ENCODE results near the gene DUS2.
"Not testable (repeated sequence)": the region's sequence is repeated elsewhere in the genome, so short reads cannot be mapped to it uniquely, and the experiment has no call there.

Gene DUS2

DNA sequence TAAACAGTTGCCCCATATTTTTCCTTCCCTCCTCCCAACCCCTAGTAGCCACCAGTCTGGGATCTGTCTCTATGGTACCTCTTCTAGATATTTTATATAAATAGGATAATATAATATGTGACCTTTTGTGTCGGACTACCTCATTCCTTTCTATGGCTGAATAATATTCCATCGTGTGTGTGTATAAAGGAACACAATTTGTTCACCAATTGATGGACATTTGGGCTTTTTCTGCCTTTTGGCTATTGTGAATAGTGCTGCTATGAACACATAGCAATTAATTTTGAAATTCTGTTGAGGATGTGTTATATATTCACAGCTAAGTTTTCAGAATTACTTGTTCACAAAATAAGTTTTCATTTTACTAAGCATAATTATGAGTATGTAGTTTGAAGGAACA is 64.6 kb downstream of the DUS2 start:
- in situ Hi-C loops (cut with HindIII; ENCODE audit: low sequenced_read_pairs): no loop called here

- in situ Hi-C loops (cut with HindIII; ENCODE audit: low sequenced_read_pairs): no loop called here
Observed at GRCh38 chr16:68088130-68088972, 65.3 kb downstream of the DUS2 start.

DNA sequence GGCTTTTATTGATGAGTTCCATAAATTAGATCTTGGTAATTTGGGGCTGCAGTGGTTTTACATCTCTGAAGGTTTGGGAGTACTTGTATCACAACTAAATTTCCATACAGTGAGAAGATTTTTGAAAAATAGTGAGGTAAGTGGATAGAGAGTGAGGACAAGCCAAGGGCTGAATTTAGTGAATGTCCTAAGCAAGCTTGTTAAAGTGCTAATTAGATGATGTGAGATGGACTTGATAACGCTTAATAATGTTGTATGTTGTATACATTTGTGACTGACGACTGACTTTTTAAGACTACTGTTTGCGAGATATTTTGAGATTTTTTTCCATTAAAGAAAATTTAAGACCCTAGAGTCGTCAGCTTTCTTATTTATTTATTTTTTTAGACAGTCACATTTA is 66.0 kb downstream of the DUS2 start:
- in situ Hi-C loops (cut with HindIII; ENCODE audit: low sequenced_read_pairs): no loop called here

GRCh38 chr16:68090130-68090529 is 67.0 kb downstream of the DUS2 start:
- in situ Hi-C loops (cut with HindIII; ENCODE audit: low sequenced_read_pairs): no loop called here

- in situ Hi-C loops (cut with HindIII; ENCODE audit: low sequenced_read_pairs): no loop called here
Observed at GRCh38 chr16:68090533-68090932, 67.4 kb downstream of the DUS2 start.

- in situ Hi-C loops (cut with HindIII; ENCODE audit: low sequenced_read_pairs): no loop called here
Observed at GRCh38 chr16:68091380-68092261, 68.5 kb downstream of the DUS2 start.

DNA sequence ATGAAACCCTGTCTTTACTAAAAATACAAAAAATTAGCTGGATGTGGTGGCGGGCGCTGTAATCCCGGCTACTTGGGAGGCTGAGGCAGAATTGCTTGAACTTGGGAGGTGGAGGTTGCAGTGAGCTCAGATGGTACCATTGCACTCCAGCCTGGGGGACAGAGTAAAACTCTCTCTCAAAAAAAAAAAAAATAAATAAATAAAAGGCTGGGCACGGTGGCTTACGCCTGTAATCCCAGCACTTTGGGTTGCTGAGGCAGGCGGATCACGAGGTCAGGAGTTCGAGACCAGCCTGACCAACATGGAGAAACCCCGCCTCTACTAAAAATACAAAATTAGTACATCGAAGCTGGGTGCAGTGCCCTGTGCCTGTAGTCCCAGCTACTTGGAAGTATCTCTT is 69.2 kb downstream of the DUS2 start:
- in situ Hi-C loops (cut with HindIII; ENCODE audit: low sequenced_read_pairs): not testable (repeated sequence)

- in situ Hi-C loops (cut with HindIII; ENCODE audit: low sequenced_read_pairs): no loop called here
Observed at GRCh38 chr16:68093816-68094613, 70.9 kb downstream of the DUS2 start.

- in situ Hi-C loops (cut with HindIII; ENCODE audit: low sequenced_read_pairs): no loop called here
Observed at GRCh38 chr16:68094614-68094934, 71.5 kb downstream of the DUS2 start.

DNA sequence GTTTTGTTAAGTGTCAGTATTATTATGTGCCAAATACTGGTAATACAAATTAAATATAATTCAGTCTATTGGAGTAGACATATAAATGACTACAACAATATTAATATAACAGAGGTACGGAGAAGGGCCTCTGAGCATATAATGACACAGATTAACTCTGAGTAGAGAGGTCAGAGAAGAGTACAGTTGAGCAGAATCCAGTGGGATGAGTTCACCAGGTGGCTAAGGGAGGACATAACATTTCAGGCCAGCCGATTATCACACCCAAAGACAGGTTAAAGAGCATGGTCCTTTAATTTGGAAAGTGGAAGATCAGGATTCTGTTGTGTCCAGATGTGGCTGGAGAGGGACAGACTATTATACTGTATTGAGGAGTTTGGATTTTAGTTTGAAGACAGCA is 73.4 kb downstream of the DUS2 start:
- in situ Hi-C loops (cut with HindIII; ENCODE audit: low sequenced_read_pairs): no loop called here

DNA sequence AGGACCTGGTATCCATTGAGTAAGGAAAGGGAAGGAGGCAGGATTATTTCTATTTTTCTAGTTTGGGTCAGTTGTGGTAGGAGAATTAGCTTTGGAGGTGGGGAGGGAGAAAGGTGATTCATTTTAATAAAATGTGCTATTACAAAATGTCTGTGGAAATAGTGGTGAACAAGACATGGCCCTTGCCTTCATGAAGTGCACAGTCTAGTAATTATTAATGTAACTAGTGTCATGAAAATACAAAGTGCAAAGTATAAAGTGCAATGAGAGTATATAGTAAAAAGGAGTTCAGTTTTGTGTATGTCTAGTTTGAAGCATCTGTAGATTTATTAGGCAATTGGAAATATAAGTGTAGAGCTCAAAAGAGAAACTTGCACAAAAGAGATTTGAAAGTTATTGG is 74.0 kb downstream of the DUS2 start:
- in situ Hi-C loops (cut with HindIII; ENCODE audit: low sequenced_read_pairs): no loop called here

DNA sequence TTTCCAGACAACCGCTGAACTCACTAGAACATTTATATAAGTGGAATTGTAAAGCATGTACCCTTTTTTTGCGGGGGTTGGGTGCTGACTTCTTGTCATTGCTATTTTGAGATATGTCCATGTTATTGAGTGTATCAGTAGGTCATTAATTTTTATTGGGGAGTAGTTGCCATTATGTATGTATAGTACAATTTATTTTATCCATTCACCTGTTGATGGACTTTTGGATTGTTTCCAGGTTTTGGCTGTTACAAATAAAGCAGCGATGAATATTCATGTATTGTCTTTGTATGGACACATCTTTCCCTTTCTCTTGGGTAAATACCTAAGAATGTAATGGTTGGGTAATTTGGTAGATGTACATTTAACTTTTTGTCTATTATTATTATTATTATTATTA is 74.8 kb downstream of the DUS2 start:
- in situ Hi-C loops (cut with HindIII; ENCODE audit: low sequenced_read_pairs): no loop called here

DNA sequence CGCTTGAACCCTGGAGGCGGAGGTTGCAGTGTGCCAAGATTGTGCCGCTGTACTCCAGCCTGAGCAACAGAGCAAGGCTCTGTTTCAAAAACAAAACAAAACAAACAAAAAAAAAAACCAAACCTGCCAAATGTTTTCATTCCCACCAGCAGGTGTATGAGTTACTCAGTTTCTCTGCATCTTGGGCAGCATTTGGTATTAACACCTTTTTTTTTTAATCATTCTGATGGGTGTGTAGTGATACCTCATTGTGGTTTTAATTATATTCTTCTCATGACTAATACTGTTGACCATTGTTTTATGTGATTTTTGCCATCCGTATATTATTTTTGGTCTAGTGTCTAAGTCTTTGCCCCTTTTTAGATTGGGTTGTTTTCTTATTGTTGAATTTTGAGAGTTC is 77.4 kb downstream of the DUS2 start:
- in situ Hi-C loops (cut with HindIII; ENCODE audit: low sequenced_read_pairs): no loop called here

GRCh38 chr16:68105611-68106010 is 82.5 kb downstream of the DUS2 start:
- in situ Hi-C loops (cut with HindIII; ENCODE audit: low sequenced_read_pairs): no loop called here

GRCh38 chr16:68107230-68107928 is 84.3 kb downstream of the DUS2 start:
- in situ Hi-C loops (cut with HindIII; ENCODE audit: low sequenced_read_pairs): not testable (repeated sequence)

GRCh38 chr16:68109156-68109555 is 86.1 kb downstream of the DUS2 start:
- in situ Hi-C loops (cut with HindIII; ENCODE audit: low sequenced_read_pairs): not testable (repeated sequence)

DNA sequence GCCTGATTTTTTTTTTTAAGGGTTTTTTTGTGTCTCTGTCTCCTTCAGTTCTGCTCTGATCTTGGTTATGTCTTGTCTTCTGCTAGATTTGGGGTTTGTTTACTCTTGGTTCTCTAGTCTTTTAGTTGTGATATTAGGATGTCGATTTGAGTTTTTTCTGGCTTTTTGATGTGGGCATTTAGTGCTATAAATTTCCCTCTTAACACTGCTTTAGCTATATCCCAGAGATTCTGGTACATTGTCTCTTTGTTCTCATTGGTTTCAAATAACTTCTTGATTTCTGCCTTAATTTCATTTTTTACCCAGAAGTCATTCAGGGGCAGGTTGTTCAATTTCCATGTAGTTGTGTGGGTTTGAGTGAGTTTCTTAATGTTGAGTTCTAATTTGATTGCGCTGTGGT is 87.5 kb downstream of the DUS2 start:
- in situ Hi-C loops (cut with HindIII; ENCODE audit: low sequenced_read_pairs): not testable (repeated sequence)

DNA sequence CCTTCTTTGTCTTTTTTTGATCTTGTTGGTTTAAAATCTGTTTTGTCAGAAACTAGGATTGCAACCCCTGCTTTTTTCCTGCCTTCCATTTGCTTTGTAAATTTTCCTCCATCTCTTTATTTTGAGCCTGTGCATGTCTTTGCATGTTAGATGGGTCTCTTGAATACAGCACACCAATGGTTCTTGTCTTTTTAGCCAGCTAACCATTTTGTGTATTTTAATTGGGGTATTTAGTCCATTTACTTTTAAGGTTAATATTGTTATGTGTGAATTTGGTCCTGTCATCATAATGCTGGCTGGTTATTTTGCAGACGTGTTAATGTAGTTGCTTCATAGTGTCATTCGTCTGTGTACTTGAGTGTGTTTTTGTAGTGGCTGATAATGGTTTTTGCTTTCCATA is 88.3 kb downstream of the DUS2 start:
- in situ Hi-C loops (cut with HindIII; ENCODE audit: low sequenced_read_pairs): no loop called here

- in situ Hi-C loops (cut with HindIII; ENCODE audit: low sequenced_read_pairs): no loop called here
Observed at GRCh38 chr16:68113059-68113761, 90.1 kb downstream of the DUS2 start.

GRCh38 chr16:68113765-68114240 is 90.7 kb downstream of the DUS2 start:
- in situ Hi-C loops (cut with HindIII; ENCODE audit: low sequenced_read_pairs): no loop called here
